CD4-positive, alpha-beta T cell treated with Interleukin-15 for 1 hour (primary cell): ENCODE measurements around the gene MUC5AC.
"Not testable (repeated sequence)": the region's sequence is repeated elsewhere in the genome, so short reads cannot be mapped to it uniquely, and the experiment has no call there.

Source experiments
- DNase-seq: peaks from one replicate; pipeline ENCODE4 v3.0.0-alpha.2; 2020

Gene MUC5AC

GRCh38 chr11:1179641-1180040, 21.9 kb downstream of the MUC5AC start:
- DNase-seq = no peak

GRCh38 chr11:1180171-1180570, 22.4 kb downstream of the MUC5AC start:
- no peak for DNase-seq

GRCh38 chr11:1180947-1181391, 23.2 kb downstream of the MUC5AC start:
- DNase-seq = no peak

- no peak for DNase-seq
Measured at GRCh38 chr11:1181420-1181819, 23.7 kb downstream of the MUC5AC start.

- no peak for DNase-seq
Measured at GRCh38 chr11:1181853-1182535, 24.2 kb downstream of the MUC5AC start.

- DNase-seq = not testable (repeated sequence)
Measured at GRCh38 chr11:1184139-1184538, 26.4 kb downstream of the MUC5AC start.

GRCh38 chr11:1188451-1189130, 30.8 kb downstream of the MUC5AC start:
- not testable (repeated sequence) for DNase-seq

GRCh38 chr11:1189816-1190215, 32.1 kb downstream of the MUC5AC start:
- peak; percentile 4 for DNase-seq

GRCh38 chr11:1191786-1192470, 34.2 kb downstream of the MUC5AC start:
- not testable (repeated sequence) for DNase-seq

GRCh38 chr11:1192741-1193325, 35.1 kb downstream of the MUC5AC start:
- peak; percentile 8 for DNase-seq

- peak; percentile 15 for DNase-seq
Measured at GRCh38 chr11:1193326-1194230, 35.8 kb downstream of the MUC5AC start.

- DNase-seq = peak; percentile 13
Measured at GRCh38 chr11:1194231-1194976, 36.7 kb downstream of the MUC5AC start.

GRCh38 chr11:1194977-1195681, 37.4 kb downstream of the MUC5AC start:
- DNase-seq = peak; percentile 7

GRCh38 chr11:1195682-1196515, 38.1 kb downstream of the MUC5AC start:
- peak; percentile 12 for DNase-seq

- peak; percentile 6 for DNase-seq
Measured at GRCh38 chr11:1196516-1197391, 39.0 kb downstream of the MUC5AC start.

GRCh38 chr11:1197431-1197885, 39.7 kb downstream of the MUC5AC start:
- DNase-seq = peak; percentile 14

- peak; percentile 14 for DNase-seq
Measured at GRCh38 chr11:1197886-1198560, 40.3 kb downstream of the MUC5AC start.

GRCh38 chr11:1198561-1199240, 40.9 kb downstream of the MUC5AC start:
- peak; percentile 14 for DNase-seq
